HG03139 (cell line): ENCODE measurements around the gene MVB12B.
"Not testable (repeated sequence)": the region's sequence is repeated elsewhere in the genome, so short reads cannot be mapped to it uniquely, and the experiment has no call there.

Experiments
- ATAC-seq: cut with Tn5 transposase; IDR thresholded peaks from one replicate; pipeline ENCODE4 v1.9.1; 2021; ENCODE audit not compliant: unreplicated experiment

MVB12B gene

DNA sequence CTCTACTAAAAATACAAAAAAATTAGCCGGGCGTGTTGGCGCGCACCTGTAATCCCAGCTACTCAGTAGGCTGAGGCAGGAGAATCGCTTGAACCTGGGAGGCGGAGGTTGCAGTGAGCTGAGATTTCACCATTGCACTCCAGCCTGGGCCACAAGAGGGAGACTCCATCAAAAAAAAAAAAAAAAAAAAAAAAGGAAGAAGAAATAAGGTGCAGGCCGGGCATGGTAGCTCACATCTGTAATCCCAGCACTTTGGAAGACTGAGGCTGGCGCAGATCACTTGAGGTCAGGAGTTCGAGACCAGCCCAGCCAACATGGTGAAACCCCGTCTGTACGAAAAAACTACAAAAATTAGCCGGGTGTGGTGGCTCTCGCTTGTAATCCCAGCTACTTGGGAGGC, 228.8 kb downstream of the MVB12B start:
- ATAC-seq: not testable (repeated sequence)
